Activated T-helper 17 cell treated with anti-CD3 and anti-CD28 coated beads, Interleukin-2, amount 50 U/mL, for 72 hours (primary cell): ENCODE data around the gene GRAP. TPM values are rescaled to one million over a fixed set of nuclear protein-coding genes. Genes with fewer than 3 reads are reported as not detected.

ENCODE experiments used
- ATAC-seq: fragments of 150-1000 bp; cut with Tn5 transposase; replicated peaks from 2 replicates; pipeline ENCODE4 v1.10.0; 2021; ENCODE audit warnings: mild to moderate bottlenecking, moderate library complexity
- H3K27ac Mint-ChIP-seq: one replicate; pipeline ENCODE4 v1.8.0; 2022; ENCODE audit warnings: mixed read lengths
- H3K27me3 Mint-ChIP-seq: one replicate; pipeline ENCODE4 v1.8.0; 2022; ENCODE audit warnings: mixed read lengths
- H3K36me3 Mint-ChIP-seq: one replicate; pipeline ENCODE4 v1.8.0; 2022; ENCODE audit warnings: low read depth, mild to moderate bottlenecking, mixed read lengths
- H3K4me1 Mint-ChIP-seq: one replicate; pipeline ENCODE4 v1.8.0; 2022; ENCODE audit warnings: mixed read lengths
- H3K4me3 Mint-ChIP-seq: one replicate; pipeline ENCODE4 v1.8.0; 2022; ENCODE audit warnings: mild to moderate bottlenecking, mixed read lengths
- H3K9me3 Mint-ChIP-seq: one replicate; pipeline ENCODE4 v1.8.0; 2022; ENCODE audit warnings: mixed read lengths
- total RNA-seq, 2 donors: library from RNA; stranded (reverse); gene quantifications; one replicate each; pipeline ENCODE4 v1.2.3, GENCODE V29; 2022

The GRAP gene
- total RNA-seq, 2 donors from 2014 or later, result 13.1 to 14.4 TPM

DNA sequence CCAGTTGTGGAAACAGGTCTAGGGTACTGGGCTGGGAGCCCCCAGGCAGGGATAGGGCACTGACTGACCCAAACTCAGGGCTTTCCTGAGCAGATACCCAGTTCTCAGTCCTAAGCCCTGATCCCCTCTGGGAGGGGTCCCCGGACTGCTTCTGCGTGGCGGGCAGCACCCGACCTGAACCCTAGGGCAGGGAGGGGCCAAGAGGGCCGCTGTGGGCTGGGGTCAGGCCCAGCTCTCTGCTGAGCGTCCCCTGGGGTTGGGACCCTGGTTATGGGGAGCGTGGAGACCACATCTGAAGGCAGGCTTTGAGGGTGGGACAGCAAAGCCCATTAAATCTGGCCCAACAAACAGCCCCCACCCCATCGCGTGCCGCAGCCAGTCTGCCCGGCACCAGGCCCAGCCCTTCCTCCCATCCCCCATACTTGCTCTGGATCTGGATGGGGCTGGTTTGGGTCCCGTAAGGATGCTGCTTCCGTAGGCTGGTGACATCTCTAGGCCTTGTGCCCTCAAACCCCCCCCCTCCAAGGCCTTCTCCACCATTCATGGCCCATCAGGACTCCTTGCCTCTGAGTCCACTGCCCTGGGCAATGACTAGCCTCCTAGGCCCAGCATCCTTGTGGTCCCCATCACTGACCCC lies 41.5 kb downstream of the GRAP start:
- Mint-ChIP-seq H3K4me1 (peaks cover 12% of the 10 kb centered on the region), H3K9me3 (no peaks in the 10 kb centered on the region), H3K27ac (peak overlapping the region; percentile 82), H3K36me3 (peaks cover 23% of the 10 kb centered on the region), H3K27me3 (no peaks in the 10 kb centered on the region), H3K4me3 (peak overlapping the region; percentile 77)
- peak; percentile 14 for ATAC-seq

DNA sequence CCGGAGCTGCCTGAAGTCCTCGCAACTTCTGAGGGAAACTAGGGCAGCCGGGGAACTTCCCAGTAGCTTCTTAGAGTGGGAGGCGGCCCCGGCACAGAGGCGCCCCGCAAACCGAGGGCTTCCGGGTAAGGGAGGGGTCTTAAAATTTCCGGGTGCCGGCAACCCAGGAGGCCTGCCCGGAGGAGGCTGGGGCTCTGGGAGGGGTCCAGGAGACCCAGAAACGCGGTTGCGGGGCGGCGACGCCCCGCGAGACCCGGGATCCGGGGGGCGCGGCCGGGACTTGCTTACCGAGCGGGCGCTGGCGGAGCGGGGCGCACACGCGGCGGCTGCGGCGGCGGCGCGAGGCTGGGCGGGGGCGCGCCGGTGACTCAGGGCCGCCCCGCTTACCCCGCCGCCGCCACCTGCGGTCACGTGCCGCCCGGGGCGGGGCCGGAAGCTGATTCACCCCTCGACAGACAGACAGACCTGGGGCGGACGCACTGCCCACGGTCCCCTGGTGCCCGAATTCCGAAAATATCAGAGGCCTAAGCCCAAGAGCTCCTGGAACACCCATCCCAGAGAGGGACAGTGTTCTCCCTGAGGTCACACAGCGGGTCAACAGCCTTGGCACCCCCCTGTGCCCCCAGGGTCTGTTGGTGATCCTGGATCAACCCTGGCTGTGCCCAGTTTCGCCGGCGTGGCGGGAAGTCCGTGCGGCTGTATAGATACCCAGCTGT lies 42.2 kb downstream of the GRAP start, which contains the start of gene FAM83G:
Gene FAM83G, minus strand, starts transcription at position 344 of the 716 bp plus-strand sequence. CDS start 723 bp downstream, outside the sequence.
- H3K4me3 Mint-ChIP-seq, result peak within 1 kb of the TSS; percentile 77
- no peaks in the 10 kb centered on the region for H3K27me3 Mint-ChIP-seq
- H3K9me3 Mint-ChIP-seq, result no peaks in the 10 kb centered on the region
- peak within 1 kb of the TSS; percentile 82 for H3K27ac Mint-ChIP-seq
- H3K36me3 Mint-ChIP-seq, result peaks cover 23% of the 10 kb centered on the region
- H3K4me1 Mint-ChIP-seq, result peaks cover 12% of the 10 kb centered on the region
- peak; percentile 89 for ATAC-seq

DNA sequence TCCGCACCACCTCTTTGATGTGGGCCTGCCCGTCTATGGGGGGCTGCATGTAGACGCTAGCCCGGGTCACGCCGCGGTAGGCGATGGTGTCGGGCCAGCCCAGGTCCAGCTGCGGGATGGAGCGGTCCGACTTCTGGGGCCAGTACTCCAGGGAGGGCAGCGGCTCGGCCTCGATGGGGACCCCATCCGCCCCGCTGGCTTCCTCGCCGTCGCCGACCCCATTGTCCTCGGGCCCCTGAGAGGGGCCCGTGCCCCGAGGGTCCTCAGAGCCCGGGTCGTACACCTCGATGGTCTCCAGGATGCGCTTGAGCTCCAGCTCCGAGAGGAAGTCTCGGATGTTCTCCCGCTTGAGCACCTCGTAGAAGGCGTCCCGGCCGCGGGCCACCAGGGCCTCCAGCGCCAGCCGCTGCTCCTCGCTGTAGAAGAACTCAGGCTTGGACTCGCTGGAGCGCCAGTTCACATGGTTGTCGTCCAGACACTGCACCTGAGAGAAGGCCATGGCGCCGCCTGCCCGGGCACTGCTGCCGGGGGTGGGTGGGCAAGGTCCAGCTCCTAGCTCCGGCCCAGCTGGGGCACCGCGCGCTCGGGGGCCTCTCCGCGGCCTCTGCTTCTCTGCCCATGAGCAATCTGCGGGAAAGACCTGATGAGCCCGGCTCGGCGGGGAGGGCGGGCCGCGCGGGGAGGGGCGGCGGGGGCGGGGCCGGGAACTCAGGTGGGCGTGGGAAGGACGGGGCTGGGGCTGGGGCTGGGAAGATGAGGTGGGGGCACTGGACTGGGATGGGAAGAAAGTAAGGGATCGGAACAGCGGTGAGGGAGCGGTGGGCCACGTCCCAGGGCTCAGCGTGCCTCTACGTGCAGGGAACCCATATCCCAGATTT lies 43.0 kb downstream of the GRAP start:
- peaks cover 23% of the 10 kb centered on the region for H3K36me3 Mint-ChIP-seq
- H3K9me3 Mint-ChIP-seq, result no peaks in the 10 kb centered on the region
- H3K4me3 Mint-ChIP-seq, result peak overlapping the region; percentile 77

DNA sequence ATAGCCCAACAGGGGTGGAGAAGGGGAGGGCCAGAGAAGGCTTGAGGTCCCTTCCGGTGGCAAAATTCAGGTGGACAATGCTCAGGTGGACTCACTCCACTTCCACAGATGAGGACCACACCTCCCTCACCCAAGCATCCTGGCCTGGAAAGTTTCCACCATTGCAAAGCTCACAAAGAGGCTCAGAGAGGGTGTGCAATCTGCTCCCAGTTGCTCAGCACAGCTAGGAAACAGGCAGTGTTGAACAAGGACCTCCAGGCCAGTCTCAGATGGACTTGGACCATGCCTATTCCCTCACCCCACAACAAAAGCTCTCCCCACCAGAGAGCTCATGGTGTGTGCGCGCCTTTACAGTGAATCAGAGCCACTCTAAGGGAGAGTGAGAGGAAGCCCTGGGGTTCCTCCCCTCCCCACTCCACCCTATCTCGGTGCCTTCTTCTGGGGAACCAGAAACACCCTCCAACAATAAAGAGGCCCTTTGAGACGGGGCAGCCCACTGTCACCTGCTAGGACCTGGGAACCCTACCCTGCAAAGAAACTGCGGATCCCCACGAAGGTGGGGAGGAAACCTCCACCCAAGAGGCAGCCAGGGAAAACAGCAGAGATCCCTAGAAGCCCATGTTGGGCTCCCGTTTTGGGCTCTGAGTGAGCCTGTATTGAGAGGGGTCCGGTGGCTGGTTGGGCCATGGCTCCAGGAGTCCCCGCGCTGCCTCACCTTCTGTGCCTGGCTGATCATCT lies 43.8 kb downstream of the GRAP start:
- ATAC-seq, result no peak
- Mint-ChIP-seq H3K27me3 (no peaks in the 10 kb centered on the region), H3K36me3 (peaks cover 23% of the 10 kb centered on the region), H3K9me3 (no peaks in the 10 kb centered on the region), H3K4me1 (peaks cover 12% of the 10 kb centered on the region), H3K27ac (peak overlapping the region; percentile 49), H3K4me3 (peak overlapping the region; percentile 77)

More for the DNA sequence above, 43.0 kb downstream of the GRAP start:
- ATAC-seq, result peak; percentile 42
- Mint-ChIP-seq H3K27me3 (no peaks in the 10 kb centered on the region), H3K4me1 (peaks cover 12% of the 10 kb centered on the region), H3K27ac (peak overlapping the region; percentile 82)

DNA sequence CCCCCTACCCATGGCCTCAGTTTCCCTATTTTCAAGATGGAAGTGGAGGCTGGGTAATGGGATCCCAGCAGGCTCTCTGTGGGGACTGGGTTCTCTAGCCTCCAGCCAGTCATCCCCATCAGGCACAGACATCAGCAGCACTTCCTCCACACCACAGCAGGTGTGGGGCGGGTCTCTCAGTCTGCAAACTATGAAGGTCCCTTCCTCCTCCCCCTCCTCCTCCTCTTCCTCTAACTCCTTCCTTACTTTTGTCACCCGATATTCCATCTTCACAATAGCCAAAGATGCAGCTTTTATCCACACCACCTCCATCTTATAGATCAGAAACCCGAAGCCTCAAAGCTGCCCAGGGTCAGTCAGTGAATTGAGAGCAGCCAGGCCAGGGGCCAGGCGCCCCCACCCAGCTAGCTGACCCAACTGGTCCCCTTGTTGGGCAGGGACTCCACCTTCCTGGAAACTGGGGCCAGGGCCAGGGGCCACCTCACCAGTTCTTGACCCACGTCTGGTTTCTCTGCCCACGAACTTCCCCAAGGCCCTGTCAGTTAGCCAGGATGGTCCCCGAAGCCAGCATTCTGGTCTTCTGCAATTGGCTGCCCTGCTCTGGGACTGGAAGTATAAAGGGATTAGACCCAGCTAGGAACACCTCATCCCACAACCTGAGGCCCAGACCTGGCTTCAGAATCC lies 44.7 kb downstream of the GRAP start:
- peak overlapping the region; percentile 77 for H3K4me3 Mint-ChIP-seq
- ATAC-seq, result no peak
- no peaks in the 10 kb centered on the region for H3K27me3 Mint-ChIP-seq
- peaks cover 12% of the 10 kb centered on the region for H3K4me1 Mint-ChIP-seq
- peak overlapping the region; percentile 49 for H3K27ac Mint-ChIP-seq
- H3K36me3 Mint-ChIP-seq, result peaks cover 24% of the 10 kb centered on the region
- no peaks in the 10 kb centered on the region for H3K9me3 Mint-ChIP-seq

DNA sequence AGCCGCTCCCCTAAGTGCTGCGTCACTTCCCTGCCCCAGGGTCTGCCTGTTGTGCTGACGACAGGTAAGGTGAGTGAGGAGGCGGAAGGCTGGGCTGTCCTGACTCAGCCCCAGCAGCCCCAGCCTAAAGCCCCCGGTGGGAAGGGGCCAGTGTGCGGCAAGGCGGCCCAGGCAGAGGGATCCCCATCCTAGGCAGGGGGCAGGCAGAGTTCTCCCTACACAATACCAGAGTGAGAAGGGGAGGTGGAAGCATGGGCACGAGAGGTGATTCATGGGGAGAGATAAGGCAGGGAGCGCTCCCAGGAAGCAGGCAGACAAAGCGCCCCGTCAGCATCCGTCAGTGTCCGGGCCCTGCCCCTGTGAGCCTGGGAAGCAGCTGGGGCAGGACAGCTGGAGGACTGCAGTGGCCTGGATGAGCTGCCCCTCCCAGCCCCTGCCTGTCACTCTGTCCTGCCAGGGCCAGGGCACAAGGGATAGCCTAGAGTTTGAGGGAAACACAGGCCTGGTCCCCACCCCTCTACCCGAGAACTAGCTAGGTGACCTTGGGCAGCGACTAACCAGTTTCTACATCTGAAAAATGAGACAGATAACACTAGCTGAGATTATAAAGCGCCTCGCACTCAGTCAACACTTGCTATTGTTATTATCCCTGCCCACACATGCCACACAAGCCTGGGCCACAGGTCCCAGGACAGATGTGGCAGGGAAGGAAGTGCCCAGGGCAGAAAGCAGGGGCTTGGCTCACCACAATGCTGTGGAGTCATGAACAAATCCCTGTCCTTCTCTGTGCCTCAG lies 46.0 kb downstream of the GRAP start:
- Mint-ChIP-seq H3K9me3 (no peaks in the 10 kb centered on the region), H3K4me3 (peak overlapping the region; percentile 77), H3K36me3 (peaks cover 38% of the 10 kb centered on the region), H3K27ac (peak overlapping the region; percentile 25), H3K27me3 (no peaks in the 10 kb centered on the region), H3K4me1 (peaks cover 12% of the 10 kb centered on the region)
- ATAC-seq, result no peak

DNA sequence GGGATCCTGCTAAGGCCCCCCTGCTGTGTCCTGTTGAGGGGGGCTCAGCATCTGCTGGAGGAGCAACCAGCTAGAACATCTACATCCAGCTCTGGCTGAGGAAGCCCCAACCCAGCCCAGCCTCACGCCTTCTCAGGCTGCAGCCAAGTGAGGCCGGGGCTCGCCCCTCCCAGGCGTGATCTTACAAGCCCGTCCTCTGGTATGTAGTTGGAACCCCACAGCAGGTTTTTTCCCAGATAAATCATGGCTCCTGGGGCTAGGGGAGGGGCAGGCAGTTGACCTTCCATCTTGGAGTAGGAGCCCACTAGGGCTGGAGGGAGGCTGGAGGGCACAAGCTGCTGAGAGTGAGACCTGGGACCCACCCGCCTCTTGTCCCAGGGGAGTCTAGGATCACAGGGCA lies 46.8 kb downstream of the GRAP start:
- ATAC-seq, result no peak
- Mint-ChIP-seq H3K4me3 (no peak overlapping the region), H3K36me3 (peaks cover 46% of the 10 kb centered on the region), H3K9me3 (peaks cover 4% of the 10 kb centered on the region), H3K27me3 (no peaks in the 10 kb centered on the region), H3K27ac (no peak overlapping the region), H3K4me1 (peaks cover 16% of the 10 kb centered on the region)

DNA sequence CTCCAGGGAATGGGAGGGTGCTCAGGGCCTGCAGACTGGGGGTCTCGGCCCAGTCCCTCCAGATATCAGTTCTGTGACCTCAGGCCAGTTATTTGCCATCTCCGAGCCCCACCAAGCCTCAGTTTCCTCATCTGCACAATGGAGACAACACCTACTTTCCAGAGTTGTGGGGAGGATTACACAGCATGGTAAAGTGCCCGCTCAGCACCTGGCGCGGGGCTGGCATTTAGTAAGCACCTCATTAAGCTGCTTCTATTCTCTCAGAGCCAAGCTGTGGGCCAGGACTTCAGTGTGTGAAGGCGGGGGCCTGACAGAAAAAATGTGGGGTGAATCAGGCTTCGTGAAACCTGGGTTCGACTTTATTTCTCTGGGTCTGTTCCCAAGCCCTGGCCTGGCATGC lies 47.4 kb downstream of the GRAP start:
- no peak for ATAC-seq
- H3K4me3 Mint-ChIP-seq, result no peak overlapping the region

DNA sequence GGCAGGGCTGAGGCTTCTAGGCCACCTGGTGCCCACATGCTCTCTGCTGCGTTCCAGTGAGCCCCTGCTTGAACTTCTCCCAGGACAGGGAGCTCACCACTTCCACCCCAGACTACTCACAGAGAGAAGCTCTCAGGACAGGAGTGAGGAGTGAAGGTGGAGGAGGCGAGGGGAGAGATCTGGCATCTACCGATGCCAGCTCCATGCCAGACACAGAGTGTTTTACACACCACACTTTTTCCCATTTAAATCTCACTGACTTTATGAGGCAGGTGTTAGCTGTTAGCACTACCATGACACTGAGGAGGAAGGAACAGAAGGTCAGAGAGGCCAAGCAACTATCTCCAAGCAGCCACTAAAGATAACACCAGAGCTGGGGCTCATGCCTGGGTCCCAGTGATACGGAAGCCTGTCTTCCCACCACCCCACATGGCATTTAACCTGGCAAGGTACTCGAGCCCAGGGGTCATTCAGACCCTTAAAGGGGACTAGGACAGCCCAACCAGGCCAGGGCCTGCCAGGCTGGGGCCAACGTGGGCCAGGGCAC lies 49.0 kb downstream of the GRAP start:
- peaks cover 4% of the 10 kb centered on the region for H3K9me3 Mint-ChIP-seq
- ATAC-seq, result no peak
- H3K27ac Mint-ChIP-seq, result no peak overlapping the region
- H3K4me1 Mint-ChIP-seq, result peaks cover 26% of the 10 kb centered on the region
- no peaks in the 10 kb centered on the region for H3K27me3 Mint-ChIP-seq
- H3K36me3 Mint-ChIP-seq, result peaks cover 47% of the 10 kb centered on the region
- H3K4me3 Mint-ChIP-seq, result no peak overlapping the region

More for the DNA sequence above, 47.4 kb downstream of the GRAP start:
- Mint-ChIP-seq H3K4me1 (peaks cover 16% of the 10 kb centered on the region), H3K9me3 (peaks cover 4% of the 10 kb centered on the region), H3K27ac (no peak overlapping the region), H3K27me3 (no peaks in the 10 kb centered on the region), H3K36me3 (peaks cover 48% of the 10 kb centered on the region)

DNA sequence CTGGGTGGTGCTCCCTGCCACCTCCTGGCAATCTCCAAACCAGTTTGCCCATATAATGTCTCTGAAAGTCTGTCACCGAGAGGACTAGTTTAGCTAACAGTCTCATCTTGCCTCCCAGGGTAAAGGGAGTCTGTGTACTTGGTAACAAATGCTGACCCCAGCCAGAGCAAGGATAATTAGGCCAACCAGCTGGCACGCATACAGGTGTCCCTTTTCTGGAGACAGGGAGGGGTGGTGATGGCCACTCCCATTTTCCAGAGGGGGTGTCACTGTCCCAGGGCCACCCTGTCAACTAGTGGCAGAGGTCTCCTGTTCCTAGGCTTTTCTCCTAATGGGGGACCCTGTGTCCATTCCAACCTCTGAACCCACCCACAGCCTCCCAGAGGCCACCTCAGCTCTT lies 50.3 kb downstream of the GRAP start:
- H3K36me3 Mint-ChIP-seq, result peaks cover 36% of the 10 kb centered on the region
- H3K4me1 Mint-ChIP-seq, result peaks cover 15% of the 10 kb centered on the region
- H3K9me3 Mint-ChIP-seq, result peaks cover 4% of the 10 kb centered on the region
- no peak overlapping the region for H3K4me3 Mint-ChIP-seq
- no peak overlapping the region for H3K27ac Mint-ChIP-seq
- no peaks in the 10 kb centered on the region for H3K27me3 Mint-ChIP-seq
- no peak for ATAC-seq

DNA sequence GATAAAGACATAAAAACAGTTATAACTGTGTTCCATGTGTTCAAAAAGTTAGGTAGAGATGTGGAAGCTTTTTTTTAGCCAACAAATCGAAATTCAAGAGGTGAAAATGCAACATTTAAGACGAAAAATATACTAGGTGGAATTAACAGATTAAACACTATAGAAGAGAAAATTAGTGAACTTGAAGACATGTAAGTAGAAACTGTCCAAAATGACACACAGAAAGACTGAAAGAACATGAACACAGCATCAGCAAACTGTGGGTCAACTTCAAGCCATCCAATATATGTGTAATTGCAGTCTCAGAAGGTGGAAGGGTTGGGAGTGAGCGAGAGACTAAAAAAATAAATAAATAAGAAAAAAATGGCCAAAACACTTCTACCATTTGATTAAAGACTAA lies 51.5 kb downstream of the GRAP start:
- Mint-ChIP-seq H3K36me3 (peaks cover 36% of the 10 kb centered on the region), H3K27me3 (no peaks in the 10 kb centered on the region), H3K4me1 (peaks cover 15% of the 10 kb centered on the region), H3K27ac (no peak overlapping the region), H3K9me3 (peaks cover 4% of the 10 kb centered on the region), H3K4me3 (no peak overlapping the region)
- ATAC-seq, result no peak

DNA sequence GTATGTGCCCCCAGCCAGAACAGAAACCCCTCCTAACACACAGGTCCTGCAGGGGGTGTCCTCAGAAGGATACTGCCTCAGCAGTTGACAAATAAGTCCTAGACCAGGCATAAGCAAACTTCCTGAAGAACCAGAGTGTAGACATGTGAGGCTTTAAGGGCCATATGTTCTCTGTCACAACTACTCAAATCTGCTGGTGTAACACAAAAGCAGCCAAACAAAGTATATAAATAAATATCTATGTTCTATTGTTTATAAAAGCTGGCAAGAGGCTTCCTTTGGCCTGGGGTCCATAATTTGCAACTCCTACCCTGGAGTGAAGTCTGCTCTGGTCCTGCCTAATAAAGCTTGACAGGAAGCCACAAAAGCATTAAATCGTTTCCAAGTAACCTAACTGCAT lies 52.1 kb downstream of the GRAP start:
- Mint-ChIP-seq H3K27ac (no peak overlapping the region), H3K4me1 (peaks cover 15% of the 10 kb centered on the region), H3K9me3 (peaks cover 4% of the 10 kb centered on the region), H3K27me3 (no peaks in the 10 kb centered on the region), H3K36me3 (peaks cover 36% of the 10 kb centered on the region), H3K4me3 (no peak overlapping the region)
- ATAC-seq, result no peak
